Lung (tissue), 12 donors: ENCODE data around the gene SCGB1D1. TPM values are rescaled to one million over a fixed set of nuclear protein-coding genes. Genes with fewer than 3 reads are reported as not detected.
A peak's percentile ranks its signal among the peaks of the same experiment; 100 is the strongest.

Experiments used
- ATAC-seq: fragments of 200-7000 bp; cut with Tn5 transposase; one replicate; pipeline ENCODE4 v1.9.1; 2020; ENCODE audit warnings: moderate number of reproducible peaks; ENCODE audit not compliant: insufficient read depth, low FRiP score
- DNase-seq, 3 donors: peaks; one replicate each; pipeline ENCODE4 v3.0.0-alpha.2; 2013 to 2017
- H3K27ac ChIP-seq, 2 donors: one replicate each; pipeline ENCODE4 v1.5.1; 2013; ENCODE audit warnings: mild to moderate bottlenecking in 2 of 2, moderate library complexity in 2 of 2, control low read depth in 1 of 2, inconsistent platforms in 1 of 2, low read depth in 1 of 2, low read length in 1 of 2
- H3K27me3 ChIP-seq, 3 donors: one replicate each; pipeline ENCODE4 v1.5.1; 2013; ENCODE audit warnings: low read length in 2 of 3; ENCODE audit not compliant: control insufficient read depth in 3 of 3, insufficient read depth in 3 of 3
- H3K36me3 ChIP-seq, 4 donors: one replicate each; pipeline ENCODE4 v1.5.1; 2013; ENCODE audit warnings: low read length in 4 of 4, mild to moderate bottlenecking in 1 of 4, moderate library complexity in 1 of 4; ENCODE audit not compliant: control insufficient read depth in 4 of 4, insufficient read depth in 4 of 4
- H3K4me1 ChIP-seq, 5 donors: one replicate each; pipeline ENCODE4 v1.5.1; 2013; ENCODE audit warnings: low read length in 5 of 5, mild to moderate bottlenecking in 2 of 5, moderate library complexity in 1 of 5; ENCODE audit not compliant: control insufficient read depth in 5 of 5, insufficient read depth in 5 of 5
- H3K4me3 ChIP-seq: one replicate; pipeline ENCODE4 v1.5.1; 2013; ENCODE audit warnings: mild to moderate bottlenecking, control low read depth, moderate library complexity
- H3K9ac ChIP-seq, 2 donors: one replicate each; pipeline ENCODE4 v1.5.1; 2013; ENCODE audit warnings: low read length in 2 of 2, control low read depth in 1 of 2; ENCODE audit not compliant: insufficient read depth in 1 of 2
- H3K9me3 ChIP-seq, 4 donors: one replicate each; pipeline ENCODE4 v1.5.1; 2013; ENCODE audit warnings: low read length in 3 of 4, mild to moderate bottlenecking in 1 of 4, moderate library complexity in 1 of 4; ENCODE audit not compliant: control insufficient read depth in 4 of 4, insufficient read depth in 3 of 4
- WGBS, 2 donors: extraction: QIAGEN DNeasy Blood & Tissue Kit; methylation state at CpG; one replicate each; pipeline ENCODE4 v1.1.7; 2013; 5-methylcytosine and 5-hydroxymethylcytosine counted together
- polyA plus RNA-seq, 2 donors: library from polyadenylated mRNA; stranded (reverse); fragments of 200-250 nt; gene quantifications; one replicate each; pipeline ENCODE4 v1.2.1, GENCODE V29; 2013
- total RNA-seq, 2 donors: library from RNA; depleted of rRNA in 1 of 2; stranded (reverse); fragments of >200 nt in 1 of 2; gene quantifications; one replicate each; pipeline ENCODE4 v1.2.1, GENCODE V29; 2014 to 2021
- TF ChIP-seq, protein P1 (sequence below): IDR thresholded peaks from 2 replicates; pipeline ENCODE4 v1.5.1; 2012; ENCODE audit warnings: mild to moderate bottlenecking; ENCODE audit errors: control extremely low read depth, extremely low read depth
- donor health status: control.
- donor health status: control.
- donor health status: Bipolar disorder and iron deficiency.
- donor health status: healthy.
- donor health status: DM: yes; HTN: yes; CAD: no.

Gene SCGB1D1
- total and polyA plus RNA-seq, 4 donors: not detected

DNA sequence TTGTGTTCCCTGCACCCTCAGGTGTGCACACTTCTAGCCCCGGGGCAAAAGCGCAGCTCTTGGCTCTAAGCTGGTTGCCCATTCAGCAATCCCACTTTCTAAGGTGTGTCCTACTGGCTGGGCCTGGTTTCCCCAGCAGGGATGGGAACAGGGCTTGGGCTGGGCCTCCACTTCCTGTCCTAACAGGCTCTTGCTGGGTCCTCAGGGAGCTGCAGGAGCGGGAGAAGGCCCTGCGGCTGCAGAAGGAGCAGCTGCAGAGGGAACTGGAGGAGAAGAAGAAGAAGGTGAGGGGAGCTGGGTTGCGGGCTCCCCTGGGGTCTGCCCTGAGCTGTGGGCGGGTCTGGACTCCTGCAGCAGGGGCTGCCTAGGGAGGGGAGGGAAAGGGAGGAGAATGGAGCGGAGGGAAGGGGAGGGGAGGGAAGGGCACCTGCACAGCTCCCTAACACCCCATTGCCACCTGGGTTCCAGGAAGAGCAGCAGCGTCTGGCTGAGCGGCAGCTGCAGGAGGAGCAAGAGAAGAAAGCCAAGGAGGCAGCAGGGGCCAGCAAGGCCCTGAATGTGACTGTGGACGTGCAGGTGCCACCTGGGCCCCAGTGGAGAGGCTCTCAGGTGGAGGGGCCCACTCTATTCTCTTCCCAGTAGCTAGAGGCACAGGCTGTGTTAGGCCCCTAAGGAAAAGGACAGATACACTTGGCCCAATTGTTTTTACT lies 41.6 kb upstream of the SCGB1D1 start:
- no peak overlapping the region for H3K27ac ChIP-seq
- TF ChIP-seq, protein P1, sequence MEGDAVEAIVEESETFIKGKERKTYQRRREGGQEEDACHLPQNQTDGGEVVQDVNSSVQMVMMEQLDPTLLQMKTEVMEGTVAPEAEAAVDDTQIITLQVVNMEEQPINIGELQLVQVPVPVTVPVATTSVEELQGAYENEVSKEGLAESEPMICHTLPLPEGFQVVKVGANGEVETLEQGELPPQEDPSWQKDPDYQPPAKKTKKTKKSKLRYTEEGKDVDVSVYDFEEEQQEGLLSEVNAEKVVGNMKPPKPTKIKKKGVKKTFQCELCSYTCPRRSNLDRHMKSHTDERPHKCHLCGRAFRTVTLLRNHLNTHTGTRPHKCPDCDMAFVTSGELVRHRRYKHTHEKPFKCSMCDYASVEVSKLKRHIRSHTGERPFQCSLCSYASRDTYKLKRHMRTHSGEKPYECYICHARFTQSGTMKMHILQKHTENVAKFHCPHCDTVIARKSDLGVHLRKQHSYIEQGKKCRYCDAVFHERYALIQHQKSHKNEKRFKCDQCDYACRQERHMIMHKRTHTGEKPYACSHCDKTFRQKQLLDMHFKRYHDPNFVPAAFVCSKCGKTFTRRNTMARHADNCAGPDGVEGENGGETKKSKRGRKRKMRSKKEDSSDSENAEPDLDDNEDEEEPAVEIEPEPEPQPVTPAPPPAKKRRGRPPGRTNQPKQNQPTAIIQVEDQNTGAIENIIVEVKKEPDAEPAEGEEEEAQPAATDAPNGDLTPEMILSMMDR: no peak
- ATAC-seq (no peak), DNase-seq (peak in 1 of 3 donors; percentile 6)
- no peak overlapping the region for H3K9ac ChIP-seq
- H3K27me3 ChIP-seq: no peaks in the 10 kb centered on the region
- WGBS, 2 donors: 87 to 94% methylated on average over 10 of the region's 10 CpGs
- H3K36me3 ChIP-seq: peaks cover 0 to 63% (median 40%) of the 10 kb centered on the region in 4 donors
- H3K9me3 ChIP-seq: peaks cover 0 to 4% (median 0%) of the 10 kb centered on the region in 4 donors
- H3K4me1 ChIP-seq: peaks cover 0 to 5% (median 0%) of the 10 kb centered on the region in 5 donors
- no peak overlapping the region for H3K4me3 ChIP-seq

DNA sequence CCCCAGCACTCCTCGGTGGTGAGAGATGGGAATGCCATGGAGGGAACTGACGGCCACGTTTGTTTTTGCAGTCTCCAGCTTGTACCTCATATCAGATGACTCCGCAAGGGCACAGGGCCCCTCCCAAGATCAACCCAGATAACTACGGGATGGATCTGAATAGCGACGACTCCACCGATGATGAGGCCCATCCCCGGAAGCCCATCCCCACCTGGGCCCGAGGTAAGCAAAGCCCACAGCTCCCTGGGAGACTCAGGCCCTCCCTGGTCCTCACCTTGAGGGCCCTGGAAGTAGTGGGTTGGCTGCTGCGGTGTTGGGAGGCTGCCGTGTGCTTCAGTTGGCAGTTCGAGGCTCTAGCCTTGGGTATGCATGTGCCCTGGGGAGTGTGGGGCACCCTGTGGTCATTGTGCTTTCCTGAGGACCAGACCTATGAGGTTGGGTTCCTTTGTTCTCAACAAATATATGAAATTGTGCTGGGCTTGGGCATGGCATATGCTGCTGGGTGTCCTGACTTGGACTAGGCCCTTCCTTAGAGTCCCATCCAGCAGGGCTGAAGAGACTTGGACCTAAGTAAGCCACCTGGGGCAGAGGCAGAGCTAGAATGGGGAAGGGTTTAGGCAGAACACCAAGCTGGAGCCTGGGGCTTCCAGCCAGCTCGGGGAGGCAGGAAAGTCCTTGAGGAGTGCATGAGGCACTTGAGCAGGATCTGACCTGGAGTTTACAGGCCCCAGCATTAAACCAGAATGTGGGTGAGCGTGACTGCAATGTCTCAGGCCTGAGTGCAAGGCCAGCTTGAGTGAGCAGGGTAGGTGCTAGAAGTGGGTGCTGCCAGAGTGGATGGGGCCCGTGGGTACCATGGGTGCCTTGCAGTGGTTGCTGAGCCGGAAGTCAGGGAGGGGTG lies 39.8 kb upstream of the SCGB1D1 start:
- H3K27me3 ChIP-seq: no peaks in the 10 kb centered on the region
- H3K9ac ChIP-seq: no peak overlapping the region
- DNase-seq: no peak
- ATAC-seq: no peak
- no peak overlapping the region for H3K27ac ChIP-seq
- no peaks in the 10 kb centered on the region for H3K4me1 ChIP-seq
- WGBS, 2 donors: 93% methylated on average over 17 of the region's 17 CpGs
- no peak overlapping the region for H3K4me3 ChIP-seq
- H3K9me3 ChIP-seq: peaks cover 0 to 4% (median 0%) of the 10 kb centered on the region in 4 donors
- TF ChIP-seq, protein P1: no peak
- H3K36me3 ChIP-seq: peaks cover 0 to 56% (median 37%) of the 10 kb centered on the region in 4 donors

DNA sequence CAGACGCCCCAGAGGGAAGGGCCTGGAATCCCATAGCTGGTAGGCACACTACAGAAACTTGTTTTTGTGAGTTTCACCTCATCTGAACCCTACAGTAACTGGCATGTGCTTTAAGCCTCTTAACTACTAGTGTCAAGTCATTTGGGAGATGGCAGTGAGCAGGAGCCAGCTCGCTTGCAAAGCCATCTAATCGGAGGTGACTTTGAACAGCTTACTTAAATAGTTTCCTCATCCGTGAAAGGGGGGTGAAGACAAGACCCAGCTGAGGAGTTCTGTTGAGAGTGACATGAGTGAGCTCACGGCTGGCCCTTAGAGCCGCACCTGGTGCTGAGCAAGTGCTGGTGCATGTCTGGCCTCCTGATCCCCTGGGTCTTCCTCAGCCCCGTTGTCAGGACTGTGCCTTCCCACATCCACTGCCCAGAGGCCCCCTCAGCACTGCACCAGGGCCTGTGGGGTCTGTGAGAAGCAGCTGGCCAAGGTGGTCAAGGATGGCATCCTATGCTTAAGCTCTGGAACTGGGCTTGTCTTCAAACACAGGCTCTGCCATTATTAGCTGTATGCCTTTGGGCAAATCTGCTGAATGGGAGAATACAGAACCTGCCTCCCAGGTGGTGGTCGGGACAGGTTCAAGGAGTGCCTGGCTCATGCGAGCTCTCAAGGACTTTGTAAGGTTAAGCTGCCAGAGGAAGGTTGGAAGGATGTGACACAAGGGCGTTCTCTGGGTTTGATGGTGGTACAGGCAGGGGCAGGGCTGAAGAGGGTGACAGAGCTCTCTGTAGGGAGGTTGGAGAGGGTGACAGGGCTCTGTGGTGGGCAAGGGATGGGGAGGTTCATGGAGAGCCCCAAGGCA lies 38.9 kb upstream of the SCGB1D1 start:
- ATAC-seq (no peak), DNase-seq (no peak)
- Histone ChIP-seq H3K36me3 (peaks cover 0 to 50% (median 32%) of the 10 kb centered on the region in 4 donors), H3K27me3 (no peaks in the 10 kb centered on the region), H3K4me1 (no peaks in the 10 kb centered on the region), H3K27ac (no peak overlapping the region), H3K9ac (no peak overlapping the region), H3K9me3 (peaks cover 0 to 4% (median 0%) of the 10 kb centered on the region in 4 donors), H3K4me3 (no peak overlapping the region)
- WGBS, 2 donors: 95 to 98% methylated on average over 10 of the region's 10 CpGs
- TF ChIP-seq, protein P1: no peak
